ENCODE measurements around the gene MYH7B. TPM values are rescaled to one million over a fixed set of nuclear protein-coding genes. Genes with fewer than 3 reads are reported as not detected.
A peak's percentile ranks its signal among the peaks of the same experiment; 100 is the strongest.

The MYH7B gene
- total and polyA plus RNA-seq, 8 donors: 0.09 to 2.3 (median 0.37) TPM

DNA sequence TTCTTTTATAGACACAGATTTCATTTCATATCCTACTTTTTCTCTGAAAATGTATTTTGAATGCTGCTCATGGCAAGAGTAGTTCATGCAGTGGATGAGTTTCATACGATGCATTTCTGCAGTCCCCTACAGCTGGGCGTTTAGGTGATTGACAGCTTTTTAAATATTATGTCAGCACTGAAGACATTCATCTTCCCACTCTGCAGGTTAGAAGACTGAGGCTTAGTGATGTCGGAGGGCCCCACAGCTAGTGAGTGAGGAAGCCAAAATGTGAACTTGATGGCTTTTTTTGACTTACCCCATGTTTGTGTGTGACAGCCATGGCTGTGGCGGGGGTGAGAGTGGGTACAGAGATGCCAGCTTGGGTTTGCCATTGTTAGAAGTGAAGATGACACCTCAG lies 33.5 kb downstream of the MYH7B start:
- ATAC-seq (no peak), DNase-seq (no peak), FAIRE-seq (no peak)
- TF ChIP-seq, protein P1, sequence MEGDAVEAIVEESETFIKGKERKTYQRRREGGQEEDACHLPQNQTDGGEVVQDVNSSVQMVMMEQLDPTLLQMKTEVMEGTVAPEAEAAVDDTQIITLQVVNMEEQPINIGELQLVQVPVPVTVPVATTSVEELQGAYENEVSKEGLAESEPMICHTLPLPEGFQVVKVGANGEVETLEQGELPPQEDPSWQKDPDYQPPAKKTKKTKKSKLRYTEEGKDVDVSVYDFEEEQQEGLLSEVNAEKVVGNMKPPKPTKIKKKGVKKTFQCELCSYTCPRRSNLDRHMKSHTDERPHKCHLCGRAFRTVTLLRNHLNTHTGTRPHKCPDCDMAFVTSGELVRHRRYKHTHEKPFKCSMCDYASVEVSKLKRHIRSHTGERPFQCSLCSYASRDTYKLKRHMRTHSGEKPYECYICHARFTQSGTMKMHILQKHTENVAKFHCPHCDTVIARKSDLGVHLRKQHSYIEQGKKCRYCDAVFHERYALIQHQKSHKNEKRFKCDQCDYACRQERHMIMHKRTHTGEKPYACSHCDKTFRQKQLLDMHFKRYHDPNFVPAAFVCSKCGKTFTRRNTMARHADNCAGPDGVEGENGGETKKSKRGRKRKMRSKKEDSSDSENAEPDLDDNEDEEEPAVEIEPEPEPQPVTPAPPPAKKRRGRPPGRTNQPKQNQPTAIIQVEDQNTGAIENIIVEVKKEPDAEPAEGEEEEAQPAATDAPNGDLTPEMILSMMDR (IDR thresholded peaks at IDR 0.05): no peak
- Histone ChIP-seq H3K9me3 (no peaks in the 10 kb centered on the region), H3K4me3 (no peak overlapping the region), H3K36me3 (peaks cover 0 to 4% (median 0%) of the 10 kb centered on the region in 3 donors), H3K27ac (no peak overlapping the region), H3K4me1 (no peaks in the 10 kb centered on the region), H3K27me3 (no peaks in the 10 kb centered on the region)
- intact Hi-C loops (cut with DNase I): no loop called here
- 81 to 88% methylated on average over 4 of the region's 4 CpGs for WGBS, 2 donors

DNA sequence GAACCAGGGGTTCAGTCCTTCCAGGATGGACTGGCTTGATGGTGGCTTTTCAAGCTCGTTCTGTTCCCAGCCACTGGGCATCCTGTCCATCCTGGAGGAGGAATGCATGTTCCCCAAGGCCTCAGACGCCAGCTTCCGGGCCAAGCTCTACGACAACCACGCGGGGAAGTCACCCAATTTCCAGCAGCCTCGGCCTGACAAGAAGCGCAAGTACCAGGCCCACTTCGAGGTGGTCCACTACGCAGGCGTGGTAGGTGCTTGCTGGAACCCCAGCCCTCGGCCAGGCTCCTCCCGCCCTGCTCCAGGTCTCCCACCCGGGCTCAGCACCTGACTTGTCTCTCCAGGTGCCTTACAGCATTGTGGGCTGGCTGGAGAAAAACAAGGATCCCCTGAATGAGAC lies 34.0 kb downstream of the MYH7B start:
- peak in 1 of 6 donors; percentile 58 for DNase-seq
- intact Hi-C loops (cut with DNase I): no loop called here
- TF ChIP-seq, protein P1 (IDR thresholded peaks at IDR 0.05): no peak
- Histone ChIP-seq H3K27ac (no peak overlapping the region), H3K36me3 (peaks cover 0 to 7% (median 0%) of the 10 kb centered on the region in 3 donors), H3K4me1 (no peaks in the 10 kb centered on the region), H3K27me3 (no peaks in the 10 kb centered on the region), H3K4me3 (no peak overlapping the region), H3K9me3 (no peaks in the 10 kb centered on the region)
- 86 to 93% methylated on average over 14 of the region's 14 CpGs for WGBS, 2 donors
- ATAC-seq: no peak
- FAIRE-seq: no peak

DNA sequence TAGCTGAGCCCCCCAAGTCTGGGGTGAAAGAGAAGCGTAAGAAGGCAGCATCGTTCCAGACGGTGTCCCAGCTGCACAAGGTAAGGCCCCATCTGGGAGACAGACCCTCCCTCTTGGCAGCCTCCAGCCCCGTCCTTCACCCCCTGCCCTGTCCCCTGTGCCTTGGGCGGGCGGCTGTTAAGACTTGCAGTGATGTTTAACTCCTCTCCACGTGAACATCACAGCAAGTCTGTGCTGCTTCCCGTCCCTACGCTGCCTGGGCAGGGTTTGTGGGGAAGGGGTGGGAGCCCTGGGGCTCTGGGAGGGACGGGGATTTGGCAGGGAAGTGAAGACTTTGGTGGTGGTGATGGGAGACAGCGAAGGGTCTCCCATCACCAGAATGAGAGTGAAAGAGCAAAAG lies 34.6 kb downstream of the MYH7B start:
- DNase-seq: no peak
- intact Hi-C loops (cut with DNase I): no loop called here
- H3K9me3 ChIP-seq: no peaks in the 10 kb centered on the region
- FAIRE-seq: no peak
- H3K27ac ChIP-seq: no peak overlapping the region
- no peak for ATAC-seq
- TF ChIP-seq, protein P1 (IDR thresholded peaks at IDR 0.05): no peak
- H3K4me1 ChIP-seq: no peaks in the 10 kb centered on the region
- H3K27me3 ChIP-seq: no peaks in the 10 kb centered on the region
- no peak overlapping the region for H3K4me3 ChIP-seq
- 77% methylated on average over 11 of the region's 11 CpGs for WGBS, 2 donors
- peaks cover 0 to 8% (median 0%) of the 10 kb centered on the region in 3 donors for H3K36me3 ChIP-seq

DNA sequence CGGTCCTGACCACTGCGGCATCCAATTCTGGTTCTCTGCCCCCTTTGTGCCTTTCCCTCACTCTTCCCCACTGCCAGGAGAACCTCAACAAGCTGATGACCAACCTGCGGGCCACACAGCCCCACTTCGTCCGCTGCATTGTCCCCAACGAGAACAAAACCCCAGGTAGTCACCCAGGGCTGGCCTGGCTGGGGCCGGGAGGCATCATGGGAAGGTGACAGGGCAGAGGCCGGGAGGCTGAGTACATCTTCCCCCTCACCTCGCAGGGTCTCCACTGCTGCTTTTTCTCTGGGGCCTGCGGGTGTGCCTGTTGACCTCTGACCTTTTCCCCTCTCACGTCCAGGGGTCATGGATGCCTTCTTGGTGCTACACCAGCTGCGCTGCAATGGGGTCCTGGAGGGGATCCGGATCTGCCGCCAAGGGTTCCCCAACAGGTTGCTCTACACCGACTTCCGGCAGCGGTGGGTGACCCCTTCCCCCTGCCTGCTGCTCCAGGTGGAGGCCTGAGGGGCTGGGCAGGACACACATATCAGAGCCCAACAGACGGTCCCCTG lies 35.1 kb downstream of the MYH7B start:
- FAIRE-seq (no peak), ATAC-seq (no peak), DNase-seq (peak in 1 of 6 donors; percentile 54)
- TF ChIP-seq, protein P1 (IDR thresholded peaks at IDR 0.05): no peak
- no peaks in the 10 kb centered on the region for H3K4me1 ChIP-seq
- H3K9me3 ChIP-seq: no peaks in the 10 kb centered on the region
- peaks cover 0 to 13% (median 0%) of the 10 kb centered on the region in 3 donors for H3K36me3 ChIP-seq
- 87% methylated on average over 18 of the region's 18 CpGs for WGBS, 2 donors
- intact Hi-C loops (cut with DNase I): no loop called here
- H3K27me3 ChIP-seq: no peaks in the 10 kb centered on the region
- no peak overlapping the region for H3K4me3 ChIP-seq
- H3K27ac ChIP-seq: no peak overlapping the region

DNA sequence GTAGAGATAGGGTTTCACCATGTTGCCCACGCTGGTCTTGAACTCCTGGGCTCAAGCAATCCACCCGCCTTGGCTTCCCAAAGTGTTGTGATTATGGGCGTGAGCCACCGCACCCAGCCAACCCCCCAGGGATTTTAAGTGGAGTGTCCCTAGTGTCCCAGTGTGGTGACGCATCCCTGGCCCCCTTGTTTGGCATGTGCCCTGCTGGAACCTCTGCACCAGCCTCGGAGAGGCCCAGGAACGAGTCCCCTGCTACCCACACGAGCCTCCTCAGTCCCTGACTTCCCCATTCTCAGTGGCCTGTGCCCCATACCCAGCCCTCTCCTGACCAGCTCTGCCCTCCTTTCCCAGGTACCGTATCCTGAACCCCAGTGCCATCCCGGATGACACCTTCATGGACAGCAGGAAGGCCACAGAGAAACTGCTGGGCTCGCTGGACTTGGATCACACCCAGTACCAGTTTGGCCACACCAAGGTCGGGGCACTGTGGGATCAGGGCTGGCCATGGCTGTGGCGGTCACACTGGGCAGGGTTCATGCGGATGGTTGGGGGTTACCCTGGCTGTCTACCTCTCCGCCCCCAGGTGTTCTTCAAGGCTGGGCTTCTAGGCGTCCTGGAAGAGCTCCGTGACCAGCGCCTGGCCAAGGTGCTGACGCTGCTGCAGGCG lies 37.2 kb downstream of the MYH7B start:
- H3K27ac ChIP-seq: no peak overlapping the region
- H3K4me3 ChIP-seq: no peak overlapping the region
- ATAC-seq: no peak
- H3K4me1 ChIP-seq: no peaks in the 10 kb centered on the region
- H3K27me3 ChIP-seq: no peaks in the 10 kb centered on the region
- peaks cover 0 to 22% (median 0%) of the 10 kb centered on the region in 3 donors for H3K36me3 ChIP-seq
- intact Hi-C loops (cut with DNase I): no loop called here
- no peak for FAIRE-seq
- DNase-seq: no peak
- H3K9me3 ChIP-seq: no peaks in the 10 kb centered on the region
- TF ChIP-seq, protein P1 (IDR thresholded peaks at IDR 0.05): no peak
- 95 to 97% methylated on average over 20 of the region's 20 CpGs for WGBS, 2 donors

Measured in pancreas (tissue), 10 donors.